NCI-H1092 treated with DMSO at 0.1 percent for 48 hours (cell line): Measurements from ENCODE around the gene STON2.

ENCODE experiments used
- DNase-seq: peaks from one replicate; lab custom pipeline; 2025; lab: John Stamatoyannopoulos, UW

STON2 gene

GRCh38 chr14:81418057-81418790 lies 18.1 kb upstream of the STON2 start:
- no peak for DNase-seq

DNA sequence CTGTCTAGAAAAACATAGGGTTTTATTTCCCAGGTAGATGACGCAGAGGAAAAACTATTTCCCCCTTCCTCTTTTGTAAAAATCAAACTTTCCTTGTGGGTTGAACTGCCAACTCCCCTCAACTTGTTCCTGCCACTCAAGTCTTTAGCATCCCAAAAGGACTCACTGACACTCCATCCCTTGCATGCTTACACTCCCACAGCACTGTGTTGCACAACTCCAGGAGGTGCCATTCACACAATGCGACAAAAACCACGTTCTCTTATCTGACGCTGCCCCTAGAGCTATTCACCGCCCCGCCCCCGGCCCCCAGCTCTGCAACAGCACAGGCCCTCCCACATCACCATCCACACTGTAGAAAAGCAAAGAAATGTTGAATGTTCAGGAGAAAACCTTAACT lies 16.9 kb upstream of the STON2 start:
- no peak for DNase-seq

DNA sequence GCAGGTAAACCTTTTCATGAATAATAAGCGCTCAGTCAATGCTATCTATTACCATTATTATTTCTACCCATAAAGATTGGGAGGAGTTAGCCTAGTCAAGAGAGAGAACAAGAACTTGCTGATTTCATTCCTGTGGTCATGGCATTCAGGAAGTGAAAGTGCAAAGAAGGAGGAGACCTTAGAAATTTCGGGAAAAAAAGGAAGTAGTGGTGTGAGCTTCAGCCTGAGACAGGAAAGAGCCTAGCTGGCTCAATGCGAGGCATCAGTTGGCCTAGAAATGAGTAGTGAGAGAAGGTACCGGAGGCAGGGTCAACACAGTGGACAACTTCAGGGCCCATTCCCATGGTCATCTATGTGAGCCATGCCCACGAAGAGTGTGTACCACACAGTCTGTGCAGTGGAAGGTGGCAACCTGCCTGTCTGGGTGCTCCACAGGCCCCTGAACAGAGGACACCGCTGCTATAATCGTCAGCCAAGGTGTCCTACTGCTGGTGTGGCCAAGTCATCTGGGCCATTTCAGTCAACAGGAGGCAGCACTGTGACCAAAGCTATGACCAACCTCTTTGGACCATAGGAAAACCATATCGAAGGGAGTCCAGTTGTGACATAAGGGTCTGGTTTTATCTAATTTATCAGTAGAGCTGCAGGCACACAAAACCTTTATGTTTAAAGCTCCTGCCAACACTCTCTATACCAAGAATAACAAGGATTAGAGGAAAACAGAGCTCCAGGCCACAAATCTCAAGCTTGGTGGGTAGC lies 16.2 kb upstream of the STON2 start:
- DNase-seq: no peak

DNA sequence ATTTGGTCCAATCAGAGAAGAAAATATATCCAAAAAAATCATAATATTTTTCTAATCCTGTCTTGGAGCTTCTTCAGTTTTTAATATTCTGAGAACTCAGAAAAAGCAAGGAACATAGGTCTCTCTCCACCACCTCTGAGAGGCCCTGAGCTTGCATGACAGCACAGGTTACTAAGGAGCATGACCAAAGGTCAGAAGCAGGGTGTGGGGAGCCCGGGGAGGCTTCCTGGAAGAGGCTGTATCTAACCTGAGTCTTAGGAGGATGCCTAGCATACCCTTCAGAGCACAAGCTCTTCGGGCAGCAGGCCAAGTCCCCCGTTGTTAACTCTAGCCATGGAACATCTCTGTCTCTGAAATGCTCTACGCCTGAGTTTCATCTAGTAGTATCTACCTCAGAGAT lies 15.7 kb upstream of the STON2 start:
- DNase-seq: no peak

DNA sequence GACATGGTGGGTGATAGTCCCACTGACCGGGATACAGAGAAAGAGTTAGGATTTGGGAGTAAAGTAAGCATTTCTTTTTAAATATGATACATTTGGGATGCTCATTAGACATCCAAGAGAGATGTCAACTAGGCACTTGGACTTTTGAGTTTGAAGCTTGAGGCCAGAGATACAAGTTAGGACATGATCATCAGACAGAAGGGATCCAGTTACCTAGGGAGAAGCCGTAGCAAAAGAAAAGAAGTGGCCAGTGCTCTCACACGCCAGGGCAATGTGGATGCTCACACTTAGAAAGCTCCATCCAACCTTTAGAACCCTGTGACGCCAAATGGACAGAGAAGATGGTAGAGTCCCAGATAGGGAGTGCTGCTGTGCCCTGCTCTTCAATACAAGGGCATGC lies 14.0 kb upstream of the STON2 start:
- no peak for DNase-seq

- DNase-seq: no peak
Measured at GRCh38 chr14:81412779-81413178, 12.7 kb upstream of the STON2 start.

- no peak for DNase-seq
Measured at GRCh38 chr14:81408595-81408994, 8.5 kb upstream of the STON2 start.

GRCh38 chr14:81406863-81407262 lies 6.7 kb upstream of the STON2 start:
- no peak for DNase-seq

DNA sequence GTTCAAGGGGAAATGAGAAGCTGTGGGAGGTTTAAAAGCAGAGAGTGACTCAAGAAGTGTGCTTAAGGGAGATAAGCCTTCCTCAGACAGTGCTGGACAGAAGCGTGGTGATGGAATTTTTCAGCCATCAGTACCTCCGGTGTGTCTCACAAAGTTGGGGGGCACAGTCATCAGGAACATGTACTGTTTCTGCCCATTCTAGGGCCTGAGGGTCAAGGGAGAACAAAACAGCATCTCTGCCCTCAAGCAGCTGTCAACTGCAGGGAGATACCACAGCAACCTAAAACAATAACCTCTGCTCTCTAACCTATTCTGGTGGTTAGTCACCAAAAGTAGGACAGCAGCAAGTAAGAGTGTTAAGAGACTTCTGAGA lies 2.0 kb upstream of the STON2 start:
- no peak for DNase-seq

GRCh38 chr14:81401420-81402122 lies 1.4 kb upstream of the STON2 start:
- no peak for DNase-seq

DNA sequence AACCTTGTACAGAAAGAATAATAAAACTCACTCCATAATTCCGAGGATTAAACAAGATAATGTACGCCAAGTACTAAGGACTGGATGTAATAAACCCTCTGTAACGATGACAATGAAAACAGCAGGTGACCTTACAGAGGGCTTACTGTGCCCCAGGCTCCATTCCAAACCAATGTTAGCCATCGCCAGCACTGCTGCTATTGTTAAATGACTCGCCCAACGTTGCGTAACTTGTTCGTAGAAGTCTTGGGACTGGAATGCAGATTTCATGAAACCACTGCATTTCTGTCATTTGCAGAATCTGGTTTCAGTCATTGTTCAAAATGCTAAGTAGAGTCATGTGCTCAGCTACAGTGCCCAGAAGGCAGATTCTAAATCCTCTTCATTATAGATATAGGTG lies 728 bp upstream of the STON2 start:
- DNase-seq: peak; percentile 3

DNA sequence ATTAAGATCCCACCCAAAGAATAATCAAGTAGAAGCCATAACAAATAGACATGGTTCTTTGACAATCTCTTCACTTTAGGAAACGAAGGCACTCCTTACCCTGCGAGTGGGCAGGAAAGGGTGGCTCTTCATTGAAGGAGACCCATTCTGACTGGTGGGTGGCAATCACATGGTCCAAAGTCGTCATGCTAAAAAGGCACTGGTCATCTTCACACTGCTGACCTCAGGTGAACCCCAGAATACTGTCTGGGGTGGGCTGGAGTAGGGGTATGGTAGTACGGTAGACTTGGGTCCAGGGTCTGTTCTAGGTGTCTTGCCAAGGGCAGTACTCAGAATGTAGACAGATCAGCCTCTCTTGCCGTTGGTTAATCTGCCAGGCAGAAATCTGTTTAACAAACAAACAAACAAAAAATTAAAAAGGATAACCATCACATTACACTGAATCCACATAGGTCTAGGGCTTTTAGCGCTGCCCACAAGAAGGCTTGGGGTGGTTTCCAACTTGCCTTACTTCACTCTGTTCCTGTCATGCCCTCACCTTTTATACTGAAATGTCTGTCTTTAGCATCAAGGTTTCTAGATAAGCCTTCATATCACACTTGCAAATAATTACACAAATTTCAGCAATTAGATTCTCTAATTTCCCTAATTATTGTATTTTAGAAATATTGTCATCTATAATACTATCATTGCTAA lies 1.8 kb downstream of the STON2 start:
- no peak for DNase-seq

GRCh38 chr14:81396113-81396512 lies 4.0 kb downstream of the STON2 start:
- no peak for DNase-seq

GRCh38 chr14:81394739-81395138 lies 5.4 kb downstream of the STON2 start:
- no peak for DNase-seq

GRCh38 chr14:81392976-81393643 lies 7.0 kb downstream of the STON2 start:
- DNase-seq: no peak

GRCh38 chr14:81392052-81392451 lies 8.1 kb downstream of the STON2 start:
- DNase-seq: no peak

GRCh38 chr14:81390696-81391095 lies 9.4 kb downstream of the STON2 start:
- DNase-seq: no peak

DNA sequence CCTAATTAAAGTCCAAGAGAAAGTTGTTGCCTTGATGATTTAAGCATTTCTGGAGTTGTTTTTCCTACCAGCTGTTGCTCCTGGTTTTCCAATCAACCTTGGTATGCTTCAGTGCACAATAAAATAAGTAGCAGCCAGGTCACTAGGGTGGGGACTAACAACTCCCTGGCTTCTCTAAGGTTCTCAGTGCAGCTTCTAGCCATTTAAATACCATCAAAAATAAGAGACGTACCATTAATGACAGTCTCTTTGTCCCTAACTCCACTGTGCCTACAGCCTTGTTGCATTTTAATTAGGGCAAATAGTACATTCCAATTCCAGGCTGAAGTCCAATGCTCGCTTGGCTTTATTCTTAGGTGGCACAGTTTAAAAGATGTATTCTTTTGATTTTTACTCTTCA lies 11.8 kb downstream of the STON2 start:
- DNase-seq: no peak

DNA sequence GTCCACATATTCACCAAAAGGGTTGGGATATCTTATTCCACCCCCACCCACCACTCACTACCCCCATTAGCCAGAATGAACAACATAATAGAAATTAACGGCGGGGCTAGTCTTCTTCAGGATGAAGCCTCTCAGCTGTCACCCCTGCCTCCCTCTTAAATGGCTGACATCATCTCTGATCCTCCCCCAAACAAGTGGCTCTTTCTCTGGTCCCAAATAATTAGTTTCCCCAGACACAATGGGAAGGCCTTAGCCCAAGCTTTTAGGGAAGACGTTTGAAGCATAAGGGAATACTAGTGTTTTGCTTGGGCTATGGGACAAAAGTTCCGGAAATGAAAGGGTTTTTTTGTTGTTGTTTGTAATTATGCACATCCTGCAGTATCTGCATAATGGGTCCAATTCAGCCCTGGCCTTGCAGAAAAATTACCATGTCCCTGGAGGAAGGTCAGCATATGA lies 13.8 kb downstream of the STON2 start:
- no peak for DNase-seq

GRCh38 chr14:81385886-81386285 lies 14.2 kb downstream of the STON2 start:
- DNase-seq: no peak

GRCh38 chr14:81385419-81385818 lies 14.7 kb downstream of the STON2 start:
- DNase-seq: no peak

GRCh38 chr14:81384900-81385299 lies 15.2 kb downstream of the STON2 start:
- DNase-seq: peak; percentile 12
